Endothelial cell of umbilical vein (primary cell): Measurements from ENCODE around the gene ATF7IP. TPM values are rescaled to one million over a fixed set of nuclear protein-coding genes. Genes with fewer than 3 reads are reported as not detected.

Source experiments
- BruUV-seq: library from RNA; stranded (reverse); fragments of 400-500 nt; replicated peaks from 2 replicates; lab custom pipeline; 2021; lab: Mats Ljungman, UMichigan
- CTCF ChIA-PET: fragments of 300-600, 350-600 bp; sonication (Branson Sonifier 250); formaldehyde crosslinking; loops from one replicate; lab custom pipeline; 2021; ENCODE audit warnings: antibody characterized with exemption, inconsistent platforms; lab: Charles Lee
- POLR2A ChIA-PET: fragments of 300-600, 350-600 bp; sonication (Branson Sonifier 250); formaldehyde crosslinking; loops from one replicate; lab custom pipeline; 2021; ENCODE audit warnings: antibody characterized with exemption, inconsistent platforms; lab: Charles Lee
- DNase-seq: peaks from one replicate; pipeline ENCODE4 v3.0.0-alpha.2; 2011; ENCODE audit warnings: low read depth, low spot score
- FAIRE-seq: peaks from 2 replicates; lab custom pipeline; 2011; peaks lifted over from hg19 to GRCh38; lab: Jason Lieb, UNC
- H2AFZ ChIP-seq: 2 replicates; pipeline ENCODE4 v1.6.0; 2012; ENCODE audit warnings: low read depth, low read length, control low read depth, inconsistent platforms
- H3K27ac ChIP-seq: 2 replicates; pipeline ENCODE4 v1.5.1; 2011; ENCODE audit warnings: low read depth, mild to moderate bottlenecking, control low read depth, low read length, moderate library complexity; ENCODE audit not compliant: insufficient read depth
- H3K27me3 ChIP-seq, 2 experiments: 2 replicates each; pipeline versions ENCODE4 v1.6.0 to v1.6.1; 2011; ENCODE audit warnings: low read length in 2 of 2, mixed read lengths in 1 of 2; ENCODE audit not compliant: control insufficient read depth in 2 of 2, insufficient read depth in 2 of 2
- H3K36me3 ChIP-seq, 2 experiments: 2 replicates in 1 of 2; 3 replicates in 1 of 2; pipeline ENCODE4 v1.5.1; 2011; ENCODE audit warnings: low read length in 2 of 2, mild to moderate bottlenecking in 1 of 2, moderate library complexity in 1 of 2; ENCODE audit not compliant: control insufficient read depth in 2 of 2, insufficient read depth in 2 of 2; ENCODE audit errors: extremely low read depth in 1 of 2
- H3K4me1 ChIP-seq: 3 replicates; pipeline ENCODE4 v1.5.1; 2011; ENCODE audit warnings: mild to moderate bottlenecking, low read length; ENCODE audit not compliant: control insufficient read depth, insufficient read depth; ENCODE audit errors: extremely low read depth
- H3K4me2 ChIP-seq: 2 replicates; pipeline ENCODE4 v1.6.1; 2011; ENCODE audit warnings: low read length, control low read depth, mixed read lengths; ENCODE audit not compliant: insufficient read depth
- H3K4me3 ChIP-seq, 3 experiments: fragments of 200-600 bp in 1 of 3; sonication (generic), shearing (Covaris generic) in 1 of 3; replicated peaks in 1 of 3; 2 replicates each; pipeline ENCODE4 v1.5.1; 2011 to 2016; ENCODE audit warnings: control low read depth in 3 of 3, low read length in 3 of 3, mild to moderate bottlenecking in 2 of 3, inconsistent platforms in 1 of 3, low read depth in 1 of 3, moderate library complexity in 1 of 3; ENCODE audit not compliant: insufficient read depth in 1 of 3
- H3K79me2 ChIP-seq: 2 replicates; pipeline ENCODE4 v1.6.0; 2012; ENCODE audit warnings: low read length, inconsistent platforms; ENCODE audit not compliant: control insufficient read depth, insufficient read depth
- H3K9ac ChIP-seq: replicated peaks from 2 replicates; pipeline ENCODE3; 2011; ENCODE audit warnings: low read length, control low read depth; ENCODE audit not compliant: insufficient read depth; ENCODE audit errors: extremely low read depth
- H3K9me1 ChIP-seq: replicated peaks from 3 replicates; pipeline ENCODE4 v1.6.0; 2011; ENCODE audit warnings: mild to moderate bottlenecking, low read length; ENCODE audit not compliant: control insufficient read depth, insufficient read depth; ENCODE audit errors: extremely low read depth
- H3K9me3 ChIP-seq: replicated peaks from 2 replicates; pipeline ENCODE4 v1.5.1; 2012; ENCODE audit warnings: low read length, inconsistent platforms; ENCODE audit not compliant: control insufficient read depth, insufficient read depth
- H4K20me1 ChIP-seq: replicated peaks from 2 replicates; pipeline ENCODE3; 2011; ENCODE audit warnings: mild to moderate bottlenecking, low read length; ENCODE audit not compliant: control insufficient read depth, insufficient read depth; ENCODE audit errors: extremely low read depth
- CTCF ChIP-seq, 2 donors: IDR thresholded peaks; 1 replicate in 1 of 2; 2 replicates in 1 of 2; pipeline ENCODE4 v1.5.1; 2011; ENCODE audit warnings: low read length in 2 of 2, mild to moderate bottlenecking in 2 of 2, moderate library complexity in 2 of 2, control low read depth in 1 of 2, inconsistent platforms in 1 of 2, low read depth in 1 of 2; ENCODE audit not compliant: insufficient read depth in 1 of 2; ENCODE audit errors: extremely low read depth in 1 of 2
- EZH2 ChIP-seq: IDR thresholded peaks from 2 replicates; pipeline ENCODE4 v1.6.1; 2012; ENCODE audit warnings: borderline replicate concordance, low read depth, mild to moderate bottlenecking, moderate library complexity, low read length, inconsistent platforms; ENCODE audit not compliant: severe bottlenecking
- FOS ChIP-seq: IDR thresholded peaks from 2 replicates; pipeline ENCODE4 v1.6.1; 2011; ENCODE audit warnings: mild to moderate bottlenecking, low read length, moderate library complexity, borderline replicate concordance; ENCODE audit not compliant: insufficient read depth
- GATA2 ChIP-seq: IDR thresholded peaks from 2 replicates; pipeline ENCODE4 v1.7.0; 2011; ENCODE audit warnings: low read depth, mild to moderate bottlenecking, moderate library complexity, mixed read lengths, low read length; ENCODE audit not compliant: insufficient read length, insufficient read depth
- JUN ChIP-seq: IDR thresholded peaks from 2 replicates; pipeline ENCODE4 v1.6.1; 2011; ENCODE audit warnings: borderline replicate concordance, low read depth; ENCODE audit not compliant: insufficient read length, insufficient read depth
- MAX ChIP-seq: IDR thresholded peaks from 2 replicates; pipeline ENCODE4 v1.6.1; 2011; ENCODE audit not compliant: insufficient read depth, insufficient read length
- MYC ChIP-seq: IDR thresholded peaks from one replicate; pipeline ENCODE4 v1.6.1; 2011; ENCODE audit warnings: mild to moderate bottlenecking, low read depth, low read length
- POLR2A ChIP-seq: IDR thresholded peaks from 2 replicates; pipeline ENCODE4 v1.6.1; 2012; ENCODE audit warnings: low read depth, mild to moderate bottlenecking, control low read depth, low read length
- POLR2AphosphoS5 ChIP-seq: IDR thresholded peaks from 2 replicates; pipeline ENCODE4 v1.6.1; 2012; ENCODE audit warnings: low read depth, mild to moderate bottlenecking, control low read depth, low read length, moderate library complexity; ENCODE audit not compliant: insufficient read depth
- dilution Hi-C: fragments of 300-500 bp; cut with MboI; formaldehyde crosslinking; loops from one replicate; pipeline ENCODE4 v1.15.0; 2019; ENCODE audit warnings: low sequenced_read_pairs; ENCODE audit not compliant: extremely low pct_ligation_motif_present
- intact Hi-C: fragments of 100-400 bp; cut with micrococcal nuclease; formaldehyde crosslinking; loops from one replicate; pipeline ENCODE4 v1.10.0; 2022
- polyA plus RNA-seq, 4 experiments: library from polyadenylated mRNA; depleted of rRNA in 3 of 4; stranded (reverse) in 3 of 4; unstranded in 1 of 4; fragments of >200 nt; gene quantifications; 2 replicates each; pipeline versions ENCODE4 v1.2.1 to v1.2.3, GENCODE V29; 2011 to 2012; ENCODE audit warnings: missing spikeins in 1 of 4
- total RNA-seq: library from RNA; stranded (reverse); gene quantifications from 2 replicates; pipeline ENCODE4 v1.2.3, GENCODE V29; 2021

Gene ATF7IP
- total and polyA plus RNA-seq, 2 donors (not counting 3 experiments of a cell fraction or from before 2014, with no cell fraction given), result 14.5 to 73.5 TPM

DNA sequence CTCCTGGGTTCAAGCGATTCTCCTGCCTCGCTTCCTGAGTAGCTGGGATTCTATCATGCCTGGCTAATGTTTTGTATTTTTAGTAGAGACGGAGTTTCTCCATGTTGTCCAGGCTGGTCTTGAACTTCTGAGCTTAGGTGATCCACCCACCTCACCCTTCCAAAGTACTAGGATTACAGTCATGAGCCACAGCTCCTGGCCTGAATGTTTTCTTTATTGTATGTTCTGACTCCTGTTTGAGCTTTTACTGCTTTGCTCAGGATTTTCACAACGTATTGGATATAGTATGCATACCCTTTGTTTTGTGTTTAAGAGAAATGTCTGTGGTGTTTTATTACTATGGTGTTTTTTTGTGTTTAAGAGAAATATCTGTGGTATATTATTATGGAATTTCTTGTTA, 37.2 kb downstream of the ATF7IP start:
- H3K36me3 ChIP-seq, result no peaks in the 10 kb centered on the region
- no peak overlapping the region for H3K27ac ChIP-seq
- no peak overlapping the region for H3K4me3 ChIP-seq
- ChIA-PET CTCF (interaction anchor here (0.8 to 2.3 kb wide), 10 partner anchors 9 to 164 kb away, joined by 3 to 9 read pairs (median 5); partner anchors contain the start of gene ATF7IP), POLR2A (no interaction called here)
- no peak for FAIRE-seq
- H3K4me2 ChIP-seq, result no peak overlapping the region
- H3K79me2 ChIP-seq, result peaks cover 77% of the 10 kb centered on the region
- no peak for TF ChIP-seq POLR2AphosphoS5
- TF ChIP-seq JUN, result no peak
- no peak for TF ChIP-seq EZH2
- H3K27me3 ChIP-seq, result no peaks in the 10 kb centered on the region
- peaks cover 16% of the 10 kb centered on the region for H3K4me1 ChIP-seq
- dilution Hi-C loops (no loop called here), intact Hi-C loops (loop anchor here (2.0 to 5.0 kb wide), 2 partner anchors 14 to 35 kb away; partner anchors contain the start of gene ATF7IP)
- no peak overlapping the region for H2AFZ ChIP-seq
- DNase-seq, result no peak
- no peak overlapping the region for H3K9ac ChIP-seq
- H4K20me1 ChIP-seq, result peaks cover 4% of the 10 kb centered on the region
- no TSS peak for BruUV-seq
- H3K9me1 ChIP-seq, result no peaks in the 10 kb centered on the region
- no peaks in the 10 kb centered on the region for H3K9me3 ChIP-seq

DNA sequence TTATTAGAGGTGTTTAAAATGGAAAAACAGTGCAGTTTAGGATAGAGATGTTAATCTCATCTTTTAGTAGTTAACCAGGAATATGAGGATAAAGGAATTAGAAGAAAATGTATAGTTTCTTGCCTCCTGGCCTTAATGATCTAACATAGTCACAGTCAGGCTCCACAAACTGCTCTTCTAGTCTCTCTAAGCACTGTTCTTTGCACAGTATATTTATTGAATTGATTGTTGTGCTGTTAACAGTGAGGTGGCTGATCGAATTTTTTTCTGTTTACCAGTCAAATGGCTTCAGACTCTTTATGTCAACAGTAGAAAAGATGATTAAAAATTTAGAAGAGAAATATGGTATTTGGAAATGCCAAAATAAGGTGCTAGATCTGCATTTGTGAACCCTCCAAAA, 37.8 kb downstream of the ATF7IP start:
- Histone ChIP-seq H3K36me3 (no peaks in the 10 kb centered on the region), H3K79me2 (peaks cover 78% of the 10 kb centered on the region), H3K9ac (no peak overlapping the region), H3K4me3 (no peak overlapping the region), H3K9me1 (no peaks in the 10 kb centered on the region), H4K20me1 (peaks cover 4% of the 10 kb centered on the region), H3K4me1 (peaks cover 16% of the 10 kb centered on the region), H3K27ac (no peak overlapping the region), H3K27me3 (no peaks in the 10 kb centered on the region), H3K4me2 (no peak overlapping the region), H3K9me3 (no peaks in the 10 kb centered on the region), H2AFZ (no peak overlapping the region)
- no peak for FAIRE-seq
- intact Hi-C loops (loop anchor here (2.0 to 5.0 kb wide), 2 partner anchors 14 to 36 kb away; partner anchors contain the start of gene ATF7IP), dilution Hi-C loops (no loop called here)
- no peak for TF ChIP-seq GATA2
- no peak for TF ChIP-seq MYC
- no peak for TF ChIP-seq FOS
- TF ChIP-seq JUN, result no peak
- TF ChIP-seq POLR2AphosphoS5, result no peak
- no peak for TF ChIP-seq CTCF (IDR thresholded peaks at IDR 0.05; ENCODE audit: extremely low read depth in 1 of 2, insufficient read depth in 1 of 2, low read depth in 1 of 2, low read length in 2 of 2)
- no peak for TF ChIP-seq POLR2A
- TF ChIP-seq MAX, result no peak
- TF ChIP-seq EZH2, result no peak
- ChIA-PET POLR2A (no interaction called here), CTCF (interaction anchor here (1.0 to 2.3 kb wide), 5 partner anchors 8 to 38 kb away, joined by 3 to 9 read pairs (median 6); partner anchors contain the start of gene ATF7IP)
- DNase-seq, result no peak
- BruUV-seq, result no TSS peak
